Adrenal gland (tissue), 5 donors: ENCODE measurements around the gene EFNA5.

Experiments used
- CTCF ChIP-seq, 6 experiments: fragments of 450-650 bp in 4 of 6; fragments of 200-600 bp in 2 of 6; sonication (generic) in 1 of 6; IDR thresholded peaks; 1 replicate in 5 of 6; 2 replicates in 1 of 6; pipeline versions ENCODE4 v1.5.1 to v1.8.0; 2016 to 2021; ENCODE audit warnings: antibody characterized with exemption in 6 of 6, mild to moderate bottlenecking in 2 of 6, moderate library complexity in 1 of 6
- POLR2A ChIP-seq, 2 donors: fragments of 450-650 bp; IDR thresholded peaks; one replicate each; pipeline ENCODE4 v1.6.1; 2017; ENCODE audit warnings: antibody characterized with exemption in 2 of 2, mild to moderate bottlenecking in 2 of 2, moderate library complexity in 1 of 2
- donor health status: DM: no; HTN: no; CAD: no.

GRCh38 chr5:107476783-107477182 lies 194.0 kb downstream of the EFNA5 start:
- TF ChIP-seq CTCF (IDR thresholded peaks at IDR 0.05) (no peak), POLR2A (IDR thresholded peaks at IDR 0.05) (no peak)
